ENCODE results near the gene TOGARAM1. TPM values are rescaled to one million over a fixed set of nuclear protein-coding genes. Genes with fewer than 3 reads are reported as not detected.

TOGARAM1 gene
- 10 to 100 TPM in 2 of 6 experiments, 1 to 10 TPM in 4; 7.5 to 13.7 (median 9.3) TPM for total RNA-seq (2021; fragmentation: NEBNext Ultra II Directional; extraction: Animal tissue kit (Norgen Biotek cat#: 25700))
- long read RNA-seq, full-length matches to known transcripts = 2 of 8 reads
- long read RNA-seq, partial matches to known transcripts = 1 of 8 reads
- long read RNA-seq, other reads (novel, unspliced or antisense) = 5 of 8 reads

DNA sequence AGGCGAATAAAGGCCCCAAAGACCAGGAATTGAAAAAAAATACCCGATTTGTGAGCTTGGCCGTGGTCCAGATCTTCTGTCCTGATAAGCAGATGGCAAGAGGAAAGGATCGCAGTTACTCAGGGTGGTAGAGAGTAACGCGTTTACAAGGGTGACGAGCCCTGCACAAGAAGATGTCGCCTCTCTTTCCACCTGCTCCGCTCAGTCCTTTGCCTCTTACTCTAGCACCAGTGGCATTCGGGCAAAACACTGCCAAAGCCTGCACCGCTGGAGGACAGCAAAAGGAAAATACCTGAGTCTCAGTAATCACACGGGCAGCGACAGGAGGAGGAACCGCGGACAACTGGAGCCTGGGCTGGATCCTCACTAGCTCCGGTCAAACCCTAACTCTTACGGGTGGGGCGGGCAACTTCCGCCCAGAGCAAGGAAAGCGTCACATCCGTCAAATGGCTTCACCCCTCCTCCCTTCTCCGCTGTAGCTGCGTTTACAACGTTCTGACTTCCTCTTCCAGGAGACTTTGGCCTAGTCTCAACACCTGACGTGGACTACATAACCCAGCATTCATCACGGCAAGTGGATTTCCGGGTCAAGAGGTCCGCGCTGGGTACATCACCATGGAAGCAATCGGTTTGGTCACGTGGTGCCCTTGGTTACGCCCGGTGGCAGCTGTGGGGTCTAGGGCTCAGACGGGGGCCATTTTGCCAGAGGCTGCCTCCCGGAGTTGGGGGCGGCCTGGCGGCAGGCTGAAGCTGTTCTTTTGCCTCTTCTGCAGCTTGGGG lies at the start of gene TOGARAM1, which contains the start of gene KLHL28:
TOGARAM1 (plus strand) TSS at position 637 of the 780 bp plus-strand sequence. CDS start 232 bp downstream, outside the sequence.
KLHL28 (minus strand) TSS at position 394 of the 780 bp plus-strand sequence. CDS start 16,019 bp downstream, outside the sequence.
- peak; percentile 100 for DNase-seq
- H3K4me3 Mint-ChIP-seq = no peak within 1 kb of the TSS
- H3K27ac Mint-ChIP-seq = no peak within 1 kb of the TSS
- no peaks in the 10 kb centered on the region for H3K9me3 Mint-ChIP-seq
- peaks cover 3% of the 10 kb centered on the region; the same call in 1 of the 2 replicates for H3K36me3 Mint-ChIP-seq (ENCODE audit: low read depth)
- H3K4me1 Mint-ChIP-seq (ENCODE audit: low read depth) = peaks cover 45% of the 10 kb centered on the region
- TF ChIP-seq, protein P1, sequence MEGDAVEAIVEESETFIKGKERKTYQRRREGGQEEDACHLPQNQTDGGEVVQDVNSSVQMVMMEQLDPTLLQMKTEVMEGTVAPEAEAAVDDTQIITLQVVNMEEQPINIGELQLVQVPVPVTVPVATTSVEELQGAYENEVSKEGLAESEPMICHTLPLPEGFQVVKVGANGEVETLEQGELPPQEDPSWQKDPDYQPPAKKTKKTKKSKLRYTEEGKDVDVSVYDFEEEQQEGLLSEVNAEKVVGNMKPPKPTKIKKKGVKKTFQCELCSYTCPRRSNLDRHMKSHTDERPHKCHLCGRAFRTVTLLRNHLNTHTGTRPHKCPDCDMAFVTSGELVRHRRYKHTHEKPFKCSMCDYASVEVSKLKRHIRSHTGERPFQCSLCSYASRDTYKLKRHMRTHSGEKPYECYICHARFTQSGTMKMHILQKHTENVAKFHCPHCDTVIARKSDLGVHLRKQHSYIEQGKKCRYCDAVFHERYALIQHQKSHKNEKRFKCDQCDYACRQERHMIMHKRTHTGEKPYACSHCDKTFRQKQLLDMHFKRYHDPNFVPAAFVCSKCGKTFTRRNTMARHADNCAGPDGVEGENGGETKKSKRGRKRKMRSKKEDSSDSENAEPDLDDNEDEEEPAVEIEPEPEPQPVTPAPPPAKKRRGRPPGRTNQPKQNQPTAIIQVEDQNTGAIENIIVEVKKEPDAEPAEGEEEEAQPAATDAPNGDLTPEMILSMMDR (IDR thresholded peaks at IDR 0.05) = no peak
- H3K27me3 Mint-ChIP-seq (ENCODE audit: insufficient read depth) = no peaks in the 10 kb centered on the region; the same call in 1 of the 2 replicates

- no peak overlapping the region for H3K27ac Mint-ChIP-seq
- H3K4me1 Mint-ChIP-seq (ENCODE audit: low read depth) = no peaks in the 10 kb centered on the region
- no peaks in the 10 kb centered on the region for H3K36me3 Mint-ChIP-seq (ENCODE audit: low read depth)
- TF ChIP-seq, protein P1 (IDR thresholded peaks at IDR 0.05) = no peak
- peaks cover 8% of the 10 kb centered on the region for H3K27me3 Mint-ChIP-seq (ENCODE audit: insufficient read depth)
- DNase-seq = peak; percentile 19
- peaks cover 8% of the 10 kb centered on the region; the same call in 1 of the 2 replicates for H3K9me3 Mint-ChIP-seq
- no peak overlapping the region for H3K4me3 Mint-ChIP-seq
Measured at GRCh38 chr14:44914849-44915248, 47.1 kb upstream of the TOGARAM1 start.

- H3K9me3 Mint-ChIP-seq = no peaks in the 10 kb centered on the region
- no peak overlapping the region for H3K27ac Mint-ChIP-seq
- no peak overlapping the region for H3K4me3 Mint-ChIP-seq
- H3K4me1 Mint-ChIP-seq (ENCODE audit: low read depth) = no peaks in the 10 kb centered on the region
- TF ChIP-seq, protein P1 (IDR thresholded peaks at IDR 0.05) = no peak
- DNase-seq = no peak
- H3K27me3 Mint-ChIP-seq (ENCODE audit: insufficient read depth) = no peaks in the 10 kb centered on the region
- 0 out of 2 replicates have a peak, but pooled peaks cover 5% of the 10 kb centered on the region for H3K36me3 Mint-ChIP-seq (ENCODE audit: low read depth)
Measured at GRCh38 chr14:44928793-44929192, 33.2 kb upstream of the TOGARAM1 start.

DNA sequence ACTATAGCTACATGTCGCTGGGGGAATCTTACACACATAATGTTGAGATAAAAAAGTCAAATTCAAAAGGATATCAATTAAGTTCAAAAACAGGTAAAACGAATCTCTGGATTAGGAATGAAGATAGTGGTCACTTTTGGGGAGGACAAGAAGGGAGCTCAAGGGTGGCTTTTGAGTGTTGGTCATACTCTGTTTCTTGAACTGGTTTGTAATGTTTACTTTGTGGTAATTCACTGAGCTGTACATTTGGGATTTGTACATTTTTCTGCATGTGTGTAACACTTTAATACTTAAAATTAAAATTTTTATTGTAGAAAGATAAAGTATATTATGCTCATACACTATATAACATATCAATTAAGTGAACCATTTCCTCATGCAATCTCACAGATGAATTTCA lies 26.8 kb upstream of the TOGARAM1 start:
- H3K4me1 Mint-ChIP-seq (ENCODE audit: low read depth) = peaks cover 6% of the 10 kb centered on the region; the same call in 1 of the 2 replicates
- H3K9me3 Mint-ChIP-seq = no peaks in the 10 kb centered on the region
- TF ChIP-seq, protein P1 (IDR thresholded peaks at IDR 0.05) = no peak
- peaks cover 39% of the 10 kb centered on the region for H3K36me3 Mint-ChIP-seq (ENCODE audit: low read depth)
- H3K4me3 Mint-ChIP-seq = no peak overlapping the region
- no peaks in the 10 kb centered on the region for H3K27me3 Mint-ChIP-seq (ENCODE audit: insufficient read depth)
- no peak for DNase-seq
- H3K27ac Mint-ChIP-seq = no peak overlapping the region

DNA sequence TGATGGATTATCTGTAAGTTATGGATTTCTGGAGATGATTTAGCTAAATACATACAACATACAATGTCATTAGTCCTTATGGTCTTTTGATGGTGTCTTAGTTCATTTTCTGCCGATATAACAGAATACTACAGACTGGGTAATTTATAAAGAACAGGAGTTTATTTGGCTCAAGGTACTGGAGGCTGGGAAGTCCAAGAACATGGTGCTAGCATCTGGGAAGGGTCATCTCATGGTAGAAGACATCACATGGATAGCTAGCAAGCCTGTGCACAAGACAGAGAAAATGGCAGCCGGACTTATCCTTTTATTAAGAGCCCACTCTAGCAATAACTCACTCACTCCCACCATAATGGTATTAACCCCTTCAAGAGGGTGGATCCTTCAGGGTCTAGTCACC lies 24.4 kb upstream of the TOGARAM1 start:
- H3K36me3 Mint-ChIP-seq (ENCODE audit: low read depth) = peaks cover 58% of the 10 kb centered on the region
- no peak overlapping the region for H3K4me3 Mint-ChIP-seq
- H3K9me3 Mint-ChIP-seq = no peaks in the 10 kb centered on the region
- no peak overlapping the region for H3K27ac Mint-ChIP-seq
- peaks cover 21% of the 10 kb centered on the region for H3K4me1 Mint-ChIP-seq (ENCODE audit: low read depth)
- no peak for DNase-seq
- TF ChIP-seq, protein P1 (IDR thresholded peaks at IDR 0.05) = no peak
- H3K27me3 Mint-ChIP-seq (ENCODE audit: insufficient read depth) = peaks cover 2% of the 10 kb centered on the region; the same call in 1 of the 2 replicates
